HG03095 (cell line): ENCODE measurements around the gene SCNN1G.
"Not testable (repeated sequence)": the region's sequence is repeated elsewhere in the genome, so short reads cannot be mapped to it uniquely, and the experiment has no call there.

Source experiments
- ATAC-seq: cut with Tn5 transposase; IDR thresholded peaks from one replicate; pipeline ENCODE4 v1.9.1; 2021; ENCODE audit warnings: moderate library complexity; ENCODE audit not compliant: unreplicated experiment

SCNN1G gene, protein sequence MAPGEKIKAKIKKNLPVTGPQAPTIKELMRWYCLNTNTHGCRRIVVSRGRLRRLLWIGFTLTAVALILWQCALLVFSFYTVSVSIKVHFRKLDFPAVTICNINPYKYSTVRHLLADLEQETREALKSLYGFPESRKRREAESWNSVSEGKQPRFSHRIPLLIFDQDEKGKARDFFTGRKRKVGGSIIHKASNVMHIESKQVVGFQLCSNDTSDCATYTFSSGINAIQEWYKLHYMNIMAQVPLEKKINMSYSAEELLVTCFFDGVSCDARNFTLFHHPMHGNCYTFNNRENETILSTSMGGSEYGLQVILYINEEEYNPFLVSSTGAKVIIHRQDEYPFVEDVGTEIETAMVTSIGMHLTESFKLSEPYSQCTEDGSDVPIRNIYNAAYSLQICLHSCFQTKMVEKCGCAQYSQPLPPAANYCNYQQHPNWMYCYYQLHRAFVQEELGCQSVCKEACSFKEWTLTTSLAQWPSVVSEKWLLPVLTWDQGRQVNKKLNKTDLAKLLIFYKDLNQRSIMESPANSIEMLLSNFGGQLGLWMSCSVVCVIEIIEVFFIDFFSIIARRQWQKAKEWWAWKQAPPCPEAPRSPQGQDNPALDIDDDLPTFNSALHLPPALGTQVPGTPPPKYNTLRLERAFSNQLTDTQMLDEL

DNA sequence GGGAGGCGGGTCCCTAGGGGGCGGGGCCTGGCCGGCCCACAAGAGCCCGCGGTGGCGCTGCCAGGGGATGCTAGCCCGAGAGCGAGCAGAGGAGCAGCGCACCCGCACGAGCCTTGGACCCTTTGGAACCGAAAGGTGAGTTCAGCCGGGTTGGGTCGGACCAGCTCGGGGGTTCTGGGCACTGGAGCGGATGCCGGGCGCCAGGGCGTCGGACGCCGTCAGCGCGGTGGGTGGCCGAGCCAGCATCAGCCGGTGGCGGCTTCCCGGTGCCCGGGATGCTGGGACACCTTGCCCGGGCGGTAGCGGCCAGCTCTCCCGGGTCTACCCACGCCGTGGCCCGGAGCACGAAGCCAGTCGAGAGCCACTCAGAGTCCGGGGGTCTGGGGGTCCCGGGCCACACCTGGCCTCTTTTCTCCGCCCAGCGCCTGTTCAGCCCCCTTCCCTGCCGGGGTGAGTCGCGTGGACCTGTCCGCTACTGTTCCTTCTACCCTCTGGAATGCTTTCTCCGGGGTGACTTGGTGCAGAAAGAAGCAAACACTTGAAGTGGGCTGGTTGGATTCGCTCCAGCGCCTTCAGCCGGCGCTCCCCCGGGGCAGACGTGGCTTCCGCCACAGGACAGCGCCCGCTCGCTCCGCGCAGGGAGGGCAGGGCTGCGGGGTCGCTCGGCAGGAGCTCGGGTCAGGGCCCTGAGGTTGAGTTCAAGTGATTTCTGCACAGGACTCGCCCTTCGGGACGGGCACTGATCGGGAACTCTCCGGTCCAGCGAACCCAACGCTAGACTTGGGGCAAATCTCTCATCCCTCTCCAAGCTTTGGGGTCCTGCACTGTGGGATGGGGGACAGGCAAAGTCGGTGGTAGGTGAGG lies at the start of gene SCNN1G:
SCNN1G (plus strand) TSS at position 67 of the 864 bp plus-strand sequence. CDS start 3,527 bp downstream, outside the sequence.
- no peak for ATAC-seq

DNA sequence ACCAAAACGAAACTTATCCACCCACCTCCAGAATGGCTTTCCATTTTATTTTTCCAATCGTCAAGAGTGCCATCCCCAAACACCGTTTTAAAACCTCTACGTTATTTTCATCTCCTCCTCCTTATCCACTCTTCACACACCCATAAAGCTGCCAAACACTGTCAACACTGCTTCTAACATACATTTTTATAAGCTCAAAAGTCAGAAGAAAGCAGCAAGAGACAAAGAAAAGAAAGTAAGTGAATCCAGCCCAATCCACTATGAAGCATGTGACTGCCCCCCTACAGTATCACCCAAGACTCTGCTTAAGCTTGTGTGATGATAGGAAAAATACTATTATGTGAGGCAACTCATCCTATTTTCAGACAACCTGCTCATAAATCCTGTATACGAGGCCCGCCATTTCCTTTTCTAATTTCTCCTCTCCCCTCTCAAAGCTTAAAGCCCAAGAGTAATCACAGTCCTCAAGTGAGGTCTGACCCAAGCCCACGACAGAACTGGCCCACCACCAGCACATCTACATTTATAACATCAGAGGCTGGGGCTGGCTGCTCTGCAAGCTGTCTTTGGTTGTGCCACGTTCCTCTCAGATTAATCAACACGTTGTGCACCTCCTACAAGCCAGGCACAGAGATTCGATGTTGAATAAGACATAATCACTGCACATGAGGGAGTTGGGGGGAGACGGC lies 49.6 kb upstream of the SCNN1G start:
- ATAC-seq: no peak

DNA sequence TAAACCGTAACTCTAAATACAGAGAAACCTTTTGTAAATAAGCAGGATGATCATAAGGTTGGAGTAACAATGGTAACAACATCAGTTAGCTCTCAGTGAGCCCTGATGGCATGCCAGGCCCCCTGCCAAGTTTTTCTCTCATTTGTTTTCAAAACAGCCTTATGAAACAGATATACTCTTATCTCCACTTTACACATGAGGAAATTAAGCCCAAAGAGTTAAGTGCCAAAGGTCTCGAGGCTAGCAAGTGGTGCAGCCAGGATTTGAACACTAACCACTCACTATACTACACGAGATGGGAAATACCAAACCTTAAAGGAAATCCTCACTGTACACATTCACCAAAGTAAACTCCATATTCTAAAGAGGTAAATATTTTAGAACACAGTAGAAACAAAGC lies 48.3 kb upstream of the SCNN1G start:
- ATAC-seq: no peak

DNA sequence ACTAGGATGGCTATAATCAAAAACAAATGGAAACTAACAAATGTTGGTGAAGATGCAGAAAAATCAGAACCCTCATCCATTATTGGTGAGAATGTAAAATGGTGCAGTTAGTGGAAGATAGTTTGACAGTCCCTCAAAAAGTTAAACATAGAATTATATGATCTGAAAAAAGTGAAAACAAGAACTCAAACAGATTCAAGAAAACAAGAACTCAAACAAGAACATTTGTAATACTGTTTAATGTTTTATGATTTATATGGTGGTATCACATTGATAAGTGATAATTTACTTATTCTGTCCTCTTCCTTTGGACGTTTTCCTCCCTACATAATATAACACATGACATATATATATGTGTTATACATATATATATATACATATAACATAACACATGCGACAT lies 45.3 kb upstream of the SCNN1G start:
- ATAC-seq: no peak

DNA sequence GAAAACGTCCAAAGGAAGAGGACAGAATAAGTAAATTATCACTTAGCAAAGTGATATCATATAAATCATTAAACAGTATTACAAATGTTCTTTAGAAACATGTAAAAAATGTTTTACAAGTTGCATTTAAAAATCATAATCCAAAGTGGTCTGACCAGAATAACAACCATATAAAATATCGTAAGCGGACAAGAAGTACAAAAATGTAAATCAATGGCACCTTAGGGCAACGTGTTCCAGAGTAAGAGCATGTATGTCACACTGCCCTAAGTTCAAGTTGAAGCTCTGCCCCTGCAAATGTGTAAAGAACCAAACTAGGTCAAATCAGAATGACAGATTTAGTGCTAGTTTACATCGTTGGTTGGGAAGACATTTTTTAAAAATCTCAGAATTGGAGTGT lies 44.7 kb upstream of the SCNN1G start:
- no peak for ATAC-seq

DNA sequence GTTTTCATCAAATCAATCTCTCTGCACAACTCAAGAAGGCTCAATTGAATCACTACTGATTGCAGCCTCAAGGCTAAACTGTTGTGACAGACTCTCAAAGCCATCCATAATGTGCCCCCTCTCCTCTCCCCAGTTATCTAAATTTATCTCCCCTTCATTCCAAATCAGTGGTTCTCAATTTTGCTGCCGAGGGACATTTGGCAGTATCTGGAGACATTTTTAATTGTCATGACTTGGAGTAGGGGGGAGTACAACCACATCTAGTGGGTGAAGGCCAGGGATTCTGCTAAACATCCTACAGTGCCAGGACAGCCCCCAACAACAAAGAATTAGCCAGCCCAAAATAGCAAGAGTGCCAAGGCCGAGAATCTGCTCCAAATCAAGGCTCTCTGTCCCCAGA lies 42.4 kb upstream of the SCNN1G start:
- no peak for ATAC-seq

DNA sequence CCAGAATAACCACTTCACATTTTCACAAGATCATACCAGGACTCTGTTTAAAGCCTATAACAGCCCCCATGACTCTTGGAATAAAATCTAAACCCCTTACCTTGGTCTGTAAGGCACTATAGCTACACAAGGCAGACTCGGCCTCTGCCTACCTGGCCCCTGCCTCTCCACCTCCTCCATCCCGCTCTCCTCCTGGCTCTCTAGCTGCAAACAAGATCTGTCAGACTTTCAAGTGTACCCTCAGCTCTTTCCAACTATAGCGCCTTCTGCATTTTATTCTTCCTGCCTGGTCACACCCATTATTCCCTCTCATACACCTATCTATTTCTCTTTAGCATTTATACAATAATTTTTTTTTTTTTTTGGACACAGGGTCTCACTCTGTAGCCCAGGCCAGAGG lies 41.5 kb upstream of the SCNN1G start:
- no peak for ATAC-seq

DNA sequence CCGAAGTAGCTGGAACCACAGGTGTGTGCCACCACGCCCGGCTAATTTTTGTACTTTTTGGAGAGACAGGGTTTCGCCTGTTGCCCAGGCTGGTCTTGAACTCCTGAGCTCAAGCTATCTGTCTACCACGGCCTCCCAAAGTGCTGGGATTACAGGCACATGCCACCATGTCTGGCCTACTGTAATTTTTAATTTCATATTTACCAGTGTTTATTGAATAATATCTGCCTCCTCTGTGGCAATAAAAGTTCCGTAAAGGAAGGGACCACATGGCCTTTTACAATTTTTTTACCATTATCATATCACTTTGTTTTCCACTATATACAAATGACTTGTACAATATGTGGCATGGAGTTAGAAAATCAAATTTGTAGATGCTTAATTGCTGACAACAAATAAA lies 41.0 kb upstream of the SCNN1G start:
- no peak for ATAC-seq

DNA sequence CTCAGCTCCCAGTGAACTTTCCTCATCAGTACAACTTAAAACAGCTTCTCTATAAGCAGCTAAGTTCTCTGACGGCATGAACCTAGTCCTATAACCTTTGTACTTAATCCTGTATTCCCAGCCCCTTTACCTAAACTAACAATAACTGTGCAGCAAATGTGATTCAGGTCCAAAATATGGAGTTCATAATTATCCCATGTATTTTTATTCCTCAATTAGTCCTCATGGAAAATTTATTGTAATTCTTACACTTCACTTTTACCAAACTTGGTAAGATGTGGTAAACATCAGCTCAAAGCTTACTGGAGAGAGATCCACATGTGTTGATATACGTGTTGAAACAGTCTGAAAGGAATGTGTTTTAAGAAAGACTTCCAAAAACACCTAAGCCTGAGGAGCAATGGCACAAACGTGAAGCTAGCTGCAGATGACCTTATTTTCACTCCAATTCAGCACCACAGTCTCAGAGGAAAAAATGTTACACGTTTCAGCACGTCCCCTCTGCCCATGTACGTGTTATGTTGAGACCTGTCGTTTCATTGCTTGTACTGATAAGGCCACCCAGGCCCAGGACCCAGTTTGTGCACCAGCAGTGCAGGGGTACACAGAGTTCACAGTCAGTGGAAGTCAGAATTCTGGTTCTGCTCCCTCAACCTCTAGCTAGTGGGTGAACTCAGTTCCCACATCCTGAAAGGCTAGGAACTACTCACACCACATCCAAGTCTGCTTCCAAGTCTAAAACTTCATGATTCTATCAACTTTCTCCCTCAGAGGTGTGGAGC lies 40.4 kb upstream of the SCNN1G start:
- no peak for ATAC-seq

DNA sequence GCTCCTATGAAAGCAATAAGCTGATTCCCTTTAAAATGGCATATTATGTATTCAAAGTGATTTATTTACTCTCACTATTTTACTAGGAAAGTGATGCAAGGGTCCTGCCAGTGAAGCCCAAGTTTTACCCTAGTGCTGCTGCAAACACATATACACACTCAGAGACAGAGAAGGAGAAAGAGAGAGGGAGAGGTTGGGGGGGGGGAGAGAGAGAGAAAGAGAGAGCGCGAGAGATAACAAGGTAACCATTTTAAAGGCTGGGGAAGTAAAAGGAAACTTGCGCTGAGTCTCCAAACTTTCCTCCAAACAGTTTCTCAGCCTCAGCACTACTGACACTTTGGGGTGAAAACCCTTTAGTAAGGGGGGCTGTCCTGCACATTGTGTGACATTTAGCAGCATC lies 39.2 kb upstream of the SCNN1G start:
- ATAC-seq: no peak

DNA sequence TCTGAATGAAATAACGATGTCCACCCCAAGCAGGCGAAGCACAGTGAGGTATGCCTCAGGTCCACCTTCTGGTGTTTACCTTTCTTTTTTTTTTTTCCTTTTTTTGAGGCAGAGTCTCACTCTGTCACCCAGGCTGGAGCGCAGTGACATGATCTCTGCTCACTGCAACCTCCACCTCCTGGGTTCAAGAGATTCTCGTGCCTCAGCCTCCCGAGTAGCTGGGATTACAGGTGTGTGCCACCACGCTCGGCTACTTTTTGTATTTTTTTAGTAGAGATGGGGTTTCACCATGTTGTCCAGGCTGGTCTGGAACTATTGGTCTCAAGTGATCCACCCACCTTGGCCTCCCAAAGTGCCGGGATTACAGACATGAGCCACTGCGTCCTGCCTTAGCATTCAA lies 38.2 kb upstream of the SCNN1G start:
- ATAC-seq: not testable (repeated sequence)

DNA sequence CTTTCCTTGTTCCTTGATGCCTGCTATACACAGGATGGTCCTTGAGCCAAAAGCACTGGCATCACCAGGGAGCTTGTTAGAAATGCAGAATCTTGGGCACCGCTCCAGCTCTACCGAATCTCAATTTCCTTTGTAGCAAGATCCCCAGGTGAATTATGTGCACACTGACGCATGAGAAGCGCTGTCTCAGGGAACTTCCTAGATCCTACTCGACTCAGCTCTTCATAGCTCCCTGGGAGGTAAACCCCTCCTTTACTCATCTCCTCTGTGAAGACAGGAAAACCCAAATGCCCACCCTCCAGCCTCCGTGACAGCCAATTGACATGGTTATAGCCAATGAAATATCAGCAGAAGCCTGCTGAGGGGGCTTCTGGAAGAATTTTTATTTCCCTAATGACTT lies 37.4 kb upstream of the SCNN1G start:
- no peak for ATAC-seq

DNA sequence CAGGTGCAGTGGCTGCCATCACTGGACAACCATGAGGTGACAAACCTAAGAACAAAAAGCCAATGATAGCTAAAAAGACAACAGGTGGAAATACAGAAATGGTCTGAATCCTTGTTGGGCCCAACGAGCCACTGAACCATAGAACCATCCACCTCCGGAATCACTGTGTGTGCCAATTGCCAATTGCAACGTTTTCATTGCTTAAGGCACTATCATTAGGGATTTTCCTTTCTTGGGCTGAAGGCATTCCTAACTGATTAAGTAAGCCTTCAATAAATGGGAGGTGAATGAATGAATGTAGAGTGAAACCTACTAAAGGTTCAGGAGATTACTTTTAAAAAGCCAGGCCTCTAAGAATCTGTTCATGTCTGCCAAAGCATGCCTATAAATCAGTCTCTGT lies 36.9 kb upstream of the SCNN1G start:
- no peak for ATAC-seq

DNA sequence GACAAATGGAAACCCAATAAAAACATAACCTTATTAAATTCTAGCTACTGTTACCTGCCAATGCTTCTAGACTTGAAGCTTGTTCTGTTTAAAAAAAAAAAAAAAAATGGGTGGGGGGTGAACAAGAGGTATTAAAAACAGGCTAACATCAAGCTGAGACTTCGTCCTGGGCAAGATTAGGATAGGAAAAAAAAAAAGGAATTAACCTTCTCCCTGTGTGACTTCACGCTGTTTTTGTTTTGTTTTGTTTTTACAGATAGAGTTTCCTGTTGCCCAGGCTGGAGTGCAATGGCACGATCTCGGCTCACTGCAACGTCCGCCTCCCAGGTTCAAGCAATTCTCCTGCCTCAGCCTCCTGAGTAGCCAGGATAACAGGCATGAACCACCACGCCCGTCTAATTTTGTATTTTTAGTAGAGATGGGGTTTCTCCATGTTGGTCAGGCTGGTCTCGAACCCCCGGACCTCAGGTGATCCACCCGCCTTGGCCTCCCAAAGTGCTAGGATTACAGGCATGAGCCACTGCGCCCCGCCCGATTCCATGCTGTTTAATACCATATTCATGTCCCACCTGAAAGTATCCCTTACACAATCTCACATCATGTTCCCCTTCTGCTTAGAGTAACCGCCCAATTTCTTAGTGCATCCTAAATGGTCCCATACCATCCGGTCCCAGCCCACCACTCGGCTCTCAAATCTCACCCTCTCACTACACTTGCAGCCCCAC lies 35.5 kb upstream of the SCNN1G start:
- ATAC-seq: no peak

DNA sequence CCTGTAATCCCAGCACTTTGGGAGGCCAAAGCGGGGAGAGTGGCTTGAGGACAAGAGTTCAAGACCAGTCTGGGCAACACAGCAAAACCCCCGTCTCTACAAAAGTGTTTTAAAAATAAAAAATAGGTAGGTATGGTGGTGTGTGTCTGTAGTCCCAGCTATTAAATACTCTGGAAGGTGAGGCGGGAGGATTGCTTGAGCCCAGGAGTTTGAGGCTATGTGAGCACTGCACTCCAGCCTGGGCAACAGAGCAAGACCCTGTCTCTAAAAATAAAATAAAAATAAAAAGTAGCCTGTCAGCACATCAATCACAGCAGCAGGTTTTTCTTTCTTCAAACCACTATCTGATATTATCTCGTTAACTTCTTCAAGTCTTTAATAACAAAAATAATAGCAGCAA lies 34.9 kb upstream of the SCNN1G start:
- no peak for ATAC-seq

DNA sequence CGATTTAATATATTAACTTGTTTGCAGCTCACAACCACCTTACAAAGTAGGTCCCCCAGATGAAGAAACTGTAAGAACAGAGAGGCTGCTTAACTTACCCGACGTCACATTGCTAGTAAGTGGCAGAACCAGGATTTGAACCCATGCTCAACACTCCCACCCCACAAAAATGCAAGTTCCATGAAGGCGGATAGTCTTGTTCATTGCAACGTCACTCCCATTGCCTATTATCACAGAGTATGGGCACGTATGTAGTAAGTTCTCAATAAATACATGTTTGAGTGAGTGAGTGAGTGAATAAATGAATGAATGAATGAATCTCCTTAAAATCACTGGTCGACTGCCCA lies 34.4 kb upstream of the SCNN1G start:
- ATAC-seq: no peak

DNA sequence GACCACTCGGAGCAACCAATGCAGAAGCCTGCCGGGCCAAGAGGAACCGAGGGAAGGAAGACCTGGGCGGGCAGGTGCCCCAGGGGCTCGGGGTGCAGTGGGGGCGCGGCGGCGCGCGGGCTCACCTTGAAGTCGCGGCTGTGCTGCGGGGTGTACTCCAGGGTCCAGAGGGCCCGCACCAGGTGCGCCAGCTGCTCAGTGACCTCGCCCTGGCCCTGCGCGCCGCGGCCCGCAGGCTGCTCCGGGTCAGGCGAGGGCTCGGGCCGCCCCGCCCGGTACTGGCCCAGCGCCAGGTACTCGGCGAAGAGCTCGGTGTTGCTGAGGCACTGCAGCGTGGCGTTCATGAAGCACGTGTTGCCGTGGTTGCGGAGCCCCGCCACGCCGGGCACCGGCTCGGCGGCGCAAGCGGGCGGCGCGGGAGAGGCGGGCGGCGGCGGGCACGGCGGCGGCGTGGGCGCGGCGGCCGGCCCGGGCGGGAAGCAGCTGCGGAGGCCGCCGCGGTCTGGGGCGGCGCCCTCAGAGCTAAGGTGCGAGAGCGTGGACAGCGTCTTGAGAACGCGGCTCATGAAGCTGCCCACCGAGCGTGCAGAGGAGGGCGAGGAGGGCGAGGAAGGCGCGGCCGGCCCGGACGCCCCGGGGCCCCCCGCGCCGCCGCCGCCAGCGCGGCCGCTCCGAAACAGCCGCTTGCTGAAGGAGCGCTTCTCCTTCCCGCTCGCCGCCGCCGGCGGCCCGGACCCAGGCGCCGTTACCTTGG lies 33.9 kb upstream of the SCNN1G start:
- ATAC-seq: peak; percentile 34

DNA sequence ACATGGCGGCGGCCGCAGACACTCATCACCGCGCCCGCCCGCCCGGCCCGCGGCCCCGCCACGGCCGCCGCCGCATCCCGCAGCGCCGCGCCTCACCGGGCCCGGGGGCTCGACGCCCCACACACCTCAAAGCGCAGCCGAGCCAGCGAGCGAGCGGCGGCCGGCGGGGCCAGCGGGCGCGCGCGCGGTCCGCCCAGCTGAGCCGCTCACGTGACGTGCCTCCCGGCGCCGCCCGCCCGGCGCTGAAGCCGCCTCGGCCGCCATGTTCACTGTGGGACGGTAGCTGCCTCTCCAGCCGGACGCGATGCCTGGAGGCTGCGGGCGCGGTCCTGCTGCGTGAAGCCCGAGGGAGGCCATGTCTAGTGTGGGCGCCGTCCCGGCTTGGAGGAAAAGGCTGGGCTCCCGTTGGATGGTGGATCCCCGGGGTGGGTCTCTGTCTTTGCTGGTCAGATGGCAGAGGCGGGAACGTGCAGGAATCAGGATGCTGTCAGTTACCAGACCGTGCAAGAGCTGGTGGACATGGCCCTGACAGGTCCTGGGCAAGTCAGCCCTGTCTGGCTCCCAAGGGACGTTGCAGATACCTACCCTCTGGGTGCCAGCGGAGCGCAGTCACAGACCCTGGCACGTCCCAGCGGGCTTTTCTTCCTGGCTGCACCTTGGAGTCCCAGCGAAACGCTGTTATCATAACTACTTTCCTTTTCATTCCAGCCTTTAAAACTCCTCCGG lies 33.1 kb upstream of the SCNN1G start, which contains the start of gene USP31:
USP31 (minus strand) TSS at position 186 of the 726 bp plus-strand sequence; CDS start at position 4, 182 bp downstream.
- peak; percentile 95 for ATAC-seq
